Duodenal mucosa (tissue), 2 donors: Measurements from ENCODE around the gene PRSS33.

ENCODE experiments used
- H3K27ac ChIP-seq: one replicate; pipeline ENCODE4 v1.7.0; 2013; ENCODE audit warnings: low read depth, low read length
- H3K27me3 ChIP-seq, 2 donors: one replicate each; pipeline ENCODE4 v1.7.0; 2013; ENCODE audit warnings: low read length in 2 of 2, control low read depth in 1 of 2; ENCODE audit not compliant: insufficient read depth in 2 of 2, control insufficient read depth in 1 of 2
- H3K36me3 ChIP-seq, 2 donors: one replicate each; pipeline ENCODE4 v1.7.0; 2013; ENCODE audit warnings: low read length in 2 of 2, control low read depth in 1 of 2; ENCODE audit not compliant: insufficient read depth in 2 of 2, control insufficient read depth in 1 of 2
- H3K4me1 ChIP-seq, 2 donors: one replicate each; pipeline ENCODE4 v1.7.0; 2013; ENCODE audit warnings: low read length in 2 of 2, control low read depth in 1 of 2; ENCODE audit not compliant: insufficient read depth in 2 of 2, control insufficient read depth in 1 of 2
- H3K4me3 ChIP-seq, 2 donors: one replicate each; pipeline ENCODE4 v1.7.0; 2013; ENCODE audit warnings: low read length in 2 of 2, low read depth in 1 of 2
- H3K9ac ChIP-seq, 2 donors: one replicate each; pipeline ENCODE4 v1.7.0; 2013; ENCODE audit warnings: low read length in 2 of 2, low read depth in 1 of 2
- H3K9me3 ChIP-seq, 2 donors: one replicate each; pipeline ENCODE4 v1.7.0; 2013; ENCODE audit warnings: low read length in 2 of 2, control low read depth in 1 of 2; ENCODE audit not compliant: control insufficient read depth in 1 of 2

Gene PRSS33

GRCh38 chr16:2740476-2740875, 46.9 kb downstream of the PRSS33 start:
- H3K27me3 ChIP-seq = no peaks in the 10 kb centered on the region
- H3K27ac ChIP-seq = no peak overlapping the region
- H3K4me3 ChIP-seq = no peak overlapping the region
- no peak overlapping the region for H3K9ac ChIP-seq
- no peaks in the 10 kb centered on the region for H3K4me1 ChIP-seq
- no peaks in the 10 kb centered on the region for H3K36me3 ChIP-seq
- H3K9me3 ChIP-seq = no peaks in the 10 kb centered on the region

GRCh38 chr16:2739625-2740430, 47.5 kb downstream of the PRSS33 start:
- Histone ChIP-seq H3K4me1 (no peaks in the 10 kb centered on the region), H3K4me3 (no peak overlapping the region), H3K9me3 (no peaks in the 10 kb centered on the region), H3K36me3 (no peaks in the 10 kb centered on the region), H3K27me3 (no peaks in the 10 kb centered on the region), H3K9ac (no peak overlapping the region), H3K27ac (no peak overlapping the region)

GRCh38 chr16:2738615-2739014, 48.7 kb downstream of the PRSS33 start:
- no peak overlapping the region for H3K9ac ChIP-seq
- H3K27me3 ChIP-seq = no peaks in the 10 kb centered on the region
- no peaks in the 10 kb centered on the region for H3K4me1 ChIP-seq
- no peak overlapping the region for H3K27ac ChIP-seq
- H3K36me3 ChIP-seq = no peaks in the 10 kb centered on the region
- no peak overlapping the region for H3K4me3 ChIP-seq
- H3K9me3 ChIP-seq = no peaks in the 10 kb centered on the region

- Histone ChIP-seq H3K4me1 (no peaks in the 10 kb centered on the region), H3K27ac (no peak overlapping the region), H3K9ac (no peak overlapping the region), H3K36me3 (no peaks in the 10 kb centered on the region), H3K4me3 (no peak overlapping the region), H3K9me3 (no peaks in the 10 kb centered on the region), H3K27me3 (no peaks in the 10 kb centered on the region)
Observed at GRCh38 chr16:2737895-2738418, 49.4 kb downstream of the PRSS33 start.

GRCh38 chr16:2737238-2737605, 50.1 kb downstream of the PRSS33 start:
- Histone ChIP-seq H3K4me1 (no peaks in the 10 kb centered on the region), H3K27me3 (no peaks in the 10 kb centered on the region), H3K9ac (no peak overlapping the region), H3K27ac (no peak overlapping the region), H3K9me3 (no peaks in the 10 kb centered on the region), H3K36me3 (no peaks in the 10 kb centered on the region), H3K4me3 (no peak overlapping the region)

- H3K36me3 ChIP-seq = no peaks in the 10 kb centered on the region
- H3K9me3 ChIP-seq = no peaks in the 10 kb centered on the region
- no peak overlapping the region for H3K4me3 ChIP-seq
- H3K27me3 ChIP-seq = no peaks in the 10 kb centered on the region
- no peak overlapping the region for H3K9ac ChIP-seq
- no peak overlapping the region for H3K27ac ChIP-seq
- H3K4me1 ChIP-seq = no peaks in the 10 kb centered on the region
Observed at GRCh38 chr16:2736476-2737237, 50.7 kb downstream of the PRSS33 start.

- Histone ChIP-seq H3K4me3 (no peak overlapping the region), H3K27me3 (no peaks in the 10 kb centered on the region), H3K4me1 (no peaks in the 10 kb centered on the region), H3K36me3 (no peaks in the 10 kb centered on the region), H3K27ac (no peak overlapping the region), H3K9me3 (no peaks in the 10 kb centered on the region), H3K9ac (no peak overlapping the region)
Observed at GRCh38 chr16:2734844-2735515, 52.4 kb downstream of the PRSS33 start.
